Suppressor macrophage (primary cell): ENCODE data around the gene SIRT7.

Experiments used
- DNase-seq, 4 experiments: peaks; one replicate each; pipeline ENCODE4 v3.0.0-alpha.2; 2020 to 2022

The SIRT7 gene

DNA sequence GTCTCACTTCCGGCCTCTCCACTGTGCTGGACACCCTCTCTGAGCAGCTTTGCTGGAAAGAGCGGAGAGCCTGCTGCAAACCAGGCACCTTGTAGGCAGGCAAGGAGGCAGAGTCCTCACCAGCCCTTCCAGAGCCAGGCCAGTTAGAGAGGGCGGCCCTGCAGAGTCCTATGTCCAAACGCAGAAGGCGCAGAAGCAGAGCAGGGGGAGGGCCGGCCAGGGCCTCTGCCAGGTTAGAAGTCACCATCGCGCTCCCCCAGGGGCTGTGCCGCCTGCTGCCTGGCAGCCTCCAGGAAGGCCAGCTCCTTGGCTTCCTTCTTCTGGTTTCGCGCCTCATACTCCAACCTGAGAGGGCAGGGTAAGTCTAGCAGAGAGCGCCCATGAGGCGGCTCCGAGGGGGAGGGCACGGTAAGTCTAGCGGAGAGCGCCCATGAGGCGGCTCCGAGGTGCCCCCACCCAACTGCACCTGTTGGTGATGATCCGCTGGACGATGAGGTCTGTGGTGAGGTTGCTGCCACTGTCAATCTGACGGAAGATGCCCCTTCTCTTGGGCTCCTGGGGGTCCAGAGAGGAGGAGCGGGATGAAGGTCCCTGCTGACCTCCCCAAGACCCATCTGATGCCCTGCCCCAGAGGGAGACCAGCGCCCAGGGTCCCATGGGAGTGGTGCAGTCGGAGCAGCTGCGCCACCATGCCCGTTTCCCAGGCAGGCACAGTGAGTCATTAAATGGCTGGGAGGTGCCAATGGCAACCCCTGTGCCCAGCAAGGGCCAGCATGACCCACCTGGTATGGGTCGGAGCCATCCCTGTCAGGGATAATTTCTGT is 13.2 kb downstream of the SIRT7 start:
- no peak for DNase-seq

DNA sequence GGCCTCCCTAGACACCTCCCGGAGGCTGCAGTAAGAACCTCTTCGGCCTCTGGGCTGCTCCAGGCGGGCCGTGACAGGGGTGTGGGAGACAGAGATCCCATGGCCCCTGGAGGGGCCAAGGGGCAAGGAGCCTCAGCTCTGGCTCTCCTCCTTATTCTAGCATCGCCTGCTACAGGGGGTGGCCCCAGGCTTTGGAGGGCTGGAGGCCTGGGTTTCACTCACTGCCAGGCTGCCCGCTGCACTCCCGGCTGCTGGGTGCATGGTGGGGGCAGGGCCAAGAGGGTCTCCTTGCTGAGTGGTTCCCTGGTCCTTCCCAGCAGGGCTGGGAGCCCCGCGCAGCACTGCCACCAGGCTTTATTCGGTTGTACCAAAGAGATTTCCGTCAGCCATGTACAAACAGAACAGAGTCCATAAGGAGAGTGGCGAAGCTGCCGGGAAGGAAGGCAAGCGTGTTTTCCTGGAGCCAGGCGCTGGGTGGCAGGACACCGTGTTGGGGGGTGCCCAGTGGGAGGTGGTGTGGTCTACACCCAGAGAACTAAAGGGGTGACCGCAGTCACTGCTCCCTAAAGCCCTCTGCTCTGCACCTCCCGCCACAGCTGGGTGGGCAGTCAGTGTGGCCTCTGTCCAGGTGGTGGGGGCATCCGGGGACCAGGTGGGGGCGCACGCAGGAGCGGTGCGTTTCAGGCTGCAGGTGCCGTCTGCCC is 13.9 kb downstream of the SIRT7 start:
- no peak for DNase-seq

DNA sequence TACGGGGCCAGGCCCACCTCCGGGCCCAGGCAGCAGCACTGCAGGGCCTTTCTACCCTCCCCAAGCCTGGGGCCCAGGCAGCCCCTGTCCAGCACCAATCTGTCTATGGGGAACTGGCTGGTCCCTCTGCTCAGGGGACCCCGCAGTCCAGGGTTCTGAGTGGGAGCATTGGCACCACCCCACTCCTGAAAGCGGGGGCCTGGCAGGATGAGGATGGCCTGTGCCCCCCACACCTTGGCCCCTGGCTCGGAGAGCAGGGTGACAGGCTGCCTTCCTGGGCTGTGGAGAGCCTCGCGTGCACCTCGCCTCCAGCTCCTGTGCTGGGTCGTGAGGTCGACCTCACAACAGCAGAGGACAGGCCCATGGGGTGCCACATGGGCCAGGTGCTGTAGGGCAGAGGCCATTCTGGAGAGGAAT is 14.6 kb downstream of the SIRT7 start:
- DNase-seq = no peak

DNA sequence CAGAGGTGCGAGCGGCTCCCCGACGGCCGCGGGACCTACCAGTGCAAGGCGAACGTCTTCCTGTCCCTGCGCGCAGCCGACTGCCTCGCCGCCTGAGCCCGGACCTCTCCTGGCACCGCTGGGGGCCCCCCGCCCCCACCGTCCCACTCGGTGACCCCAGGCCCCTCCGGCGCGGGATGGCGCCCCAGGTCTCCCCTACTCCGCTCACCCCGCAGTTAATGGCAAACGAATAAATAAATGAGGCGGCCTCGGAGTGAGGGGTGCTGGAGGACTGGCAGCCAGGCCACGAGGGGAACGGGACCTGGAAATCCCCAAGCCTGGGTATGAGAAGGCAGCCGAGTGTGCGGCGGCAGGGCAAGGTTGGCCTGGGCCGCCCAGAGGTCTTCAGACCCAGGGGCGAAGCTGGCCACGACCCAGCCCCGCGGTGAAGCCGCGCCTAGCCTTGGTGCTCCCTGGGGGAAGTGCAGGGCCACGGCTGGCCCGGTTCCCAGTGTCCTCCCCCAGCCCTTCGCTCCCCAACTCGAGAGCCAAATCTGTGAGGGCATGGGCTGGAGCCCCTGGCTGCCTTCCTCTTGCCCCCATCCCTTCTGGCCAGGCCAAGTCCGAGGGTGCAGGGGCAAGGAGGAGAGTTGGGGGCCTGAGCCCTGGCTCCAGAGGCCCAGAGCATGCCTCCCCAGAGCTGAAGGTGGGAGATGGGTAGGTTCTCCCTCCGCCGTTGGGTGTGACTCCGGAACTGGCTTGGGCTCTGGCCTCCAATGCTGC is 15.1 kb downstream of the SIRT7 start:
- DNase-seq = no peak

GRCh38 chr17:81902023-81902652 is 15.8 kb downstream of the SIRT7 start, which contains the start of gene NPB:
NPB (plus strand) TSS chr17:81902238; CDS start chr17:81902278, 40 bp downstream.
- DNase-seq = peak; percentile 27 to 67 (median 44)

- DNase-seq = no peak
Observed at GRCh38 chr17:81901167-81902022, 16.6 kb downstream of the SIRT7 start.

DNA sequence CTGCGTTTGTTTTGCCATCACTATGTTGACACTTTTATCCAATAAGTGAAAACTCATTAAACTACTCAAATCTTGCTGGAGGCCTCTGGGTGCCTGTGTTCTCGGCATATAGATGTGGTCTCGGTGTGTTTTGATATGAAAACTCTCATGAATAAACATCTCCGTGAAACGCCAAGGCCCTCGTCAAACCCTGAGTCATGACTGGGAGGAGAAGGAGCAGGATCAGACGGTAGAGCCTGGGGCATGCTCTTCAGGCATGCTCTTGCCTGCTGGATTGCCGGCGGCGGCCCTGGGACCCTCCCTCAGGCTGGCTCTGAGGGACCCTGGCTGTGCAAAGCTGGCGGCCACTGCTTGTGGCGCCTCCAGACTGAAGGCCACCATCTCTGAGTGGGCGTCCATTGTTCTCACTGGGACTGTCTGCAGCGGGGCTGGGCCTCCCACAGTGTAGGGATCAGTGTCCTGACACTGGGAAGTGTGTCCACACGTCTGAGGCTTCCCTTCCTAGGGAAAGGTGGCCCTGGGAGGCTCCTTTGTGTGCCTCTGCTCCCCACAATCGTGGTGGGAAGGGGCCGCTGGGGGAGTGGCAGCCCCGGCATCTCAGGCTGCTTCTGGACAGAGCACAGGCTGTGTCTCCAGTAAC is 17.7 kb downstream of the SIRT7 start:
- DNase-seq = no peak

- no peak for DNase-seq
Observed at GRCh38 chr17:81899514-81900166, 18.3 kb downstream of the SIRT7 start.

- DNase-seq = no peak
Observed at GRCh38 chr17:81898885-81899284, 19.1 kb downstream of the SIRT7 start.

DNA sequence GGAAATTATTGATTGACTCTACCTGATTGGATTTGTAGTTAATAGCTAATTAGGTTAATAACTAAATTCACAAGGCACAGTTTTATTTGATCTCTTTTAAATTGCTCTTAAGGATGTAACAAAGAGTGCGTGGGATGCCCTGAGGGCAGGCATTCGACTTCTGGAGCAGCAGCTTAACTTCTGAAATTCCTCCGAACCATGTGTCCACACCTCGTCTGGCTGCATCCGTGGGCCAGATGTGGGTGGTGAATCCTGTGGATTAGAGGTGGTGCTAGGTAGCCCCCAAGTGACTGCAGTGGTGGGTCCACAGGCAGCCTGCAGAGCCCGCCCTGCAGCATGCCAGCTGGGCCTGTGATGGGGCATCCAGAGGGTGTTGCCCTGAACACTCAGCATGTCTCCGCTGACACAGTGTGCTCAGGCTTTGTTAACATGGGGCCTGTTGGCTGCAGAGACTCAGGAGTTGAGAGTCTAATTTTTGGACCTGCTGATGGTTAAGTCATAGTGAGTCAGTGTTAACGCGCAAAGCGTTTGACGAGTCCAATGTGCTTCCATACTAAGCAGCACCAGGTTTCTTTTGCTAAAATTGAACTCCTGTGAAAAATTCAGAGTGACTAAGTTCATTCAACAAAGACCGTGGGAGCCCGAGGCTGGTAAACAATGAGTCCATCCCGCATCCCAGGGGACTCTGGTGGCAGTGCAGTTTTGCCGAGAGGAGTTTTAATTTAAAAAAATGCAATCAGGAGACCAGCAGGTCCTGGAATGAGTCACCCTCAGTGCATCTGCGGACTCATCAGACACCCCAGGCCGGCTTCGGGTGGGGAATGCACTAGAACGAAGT is 19.7 kb downstream of the SIRT7 start:
- DNase-seq = no peak

GRCh38 chr17:81895400-81895799 is 22.6 kb downstream of the SIRT7 start:
- no peak for DNase-seq

GRCh38 chr17:81891303-81891552 is 26.7 kb downstream of the SIRT7 start:
- peak in 1 of 4 experiments; percentile 30 for DNase-seq

- DNase-seq = peak; percentile 64 to 80 (median 65)
Observed at GRCh38 chr17:81890447-81891302, 27.3 kb downstream of the SIRT7 start.

DNA sequence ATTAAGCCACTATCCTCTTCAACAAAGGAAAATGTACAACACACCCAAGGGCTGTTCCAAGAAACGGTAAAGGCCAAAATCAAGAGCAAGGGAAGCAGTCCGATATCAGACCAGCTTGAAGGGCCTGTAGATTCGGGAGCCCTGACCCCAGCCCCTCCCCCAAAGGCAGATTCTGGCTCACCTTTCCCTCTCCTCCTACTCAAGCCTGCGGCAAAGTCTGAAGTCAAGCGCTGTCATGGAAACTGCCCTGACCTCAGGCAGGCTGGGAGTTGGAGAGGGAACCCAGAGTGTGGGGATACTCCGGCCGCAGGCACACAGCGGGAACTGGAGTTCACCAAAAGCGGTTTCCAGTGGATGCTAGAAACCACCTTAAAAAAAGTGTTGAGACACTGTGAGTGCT is 28.4 kb downstream of the SIRT7 start:
- no peak for DNase-seq

DNA sequence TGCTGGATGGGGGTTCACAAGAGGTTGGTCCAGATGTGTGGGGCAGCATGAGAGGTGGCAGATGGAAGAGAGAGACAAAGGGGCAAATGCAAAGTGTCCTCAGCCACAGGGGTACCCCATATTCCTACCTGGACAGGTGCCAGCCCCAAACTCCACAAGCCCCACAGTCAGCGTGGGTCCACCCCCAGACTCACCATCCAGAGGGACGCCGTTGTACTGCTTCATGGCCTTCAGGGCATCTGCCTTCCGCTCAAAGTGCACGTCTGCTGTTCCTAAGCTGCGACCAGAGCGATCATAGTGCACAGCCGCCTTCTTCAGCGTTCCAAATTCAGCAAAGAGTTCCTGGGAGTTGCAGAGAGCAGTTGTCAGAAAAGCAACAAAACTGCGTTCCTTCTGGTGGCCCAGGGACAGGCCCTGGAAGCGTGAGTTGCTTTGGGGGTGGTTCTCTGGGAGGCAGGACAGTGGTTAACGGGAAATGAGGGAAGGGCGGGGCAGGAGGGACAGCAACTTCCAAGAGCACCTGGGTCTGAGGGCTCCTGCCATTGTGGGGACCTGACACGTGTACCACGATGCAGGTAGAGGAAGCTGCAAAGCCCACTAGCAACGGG is 28.9 kb downstream of the SIRT7 start:
- no peak for DNase-seq

GRCh38 chr17:81888105-81888987 is 29.6 kb downstream of the SIRT7 start:
- DNase-seq = no peak

DNA sequence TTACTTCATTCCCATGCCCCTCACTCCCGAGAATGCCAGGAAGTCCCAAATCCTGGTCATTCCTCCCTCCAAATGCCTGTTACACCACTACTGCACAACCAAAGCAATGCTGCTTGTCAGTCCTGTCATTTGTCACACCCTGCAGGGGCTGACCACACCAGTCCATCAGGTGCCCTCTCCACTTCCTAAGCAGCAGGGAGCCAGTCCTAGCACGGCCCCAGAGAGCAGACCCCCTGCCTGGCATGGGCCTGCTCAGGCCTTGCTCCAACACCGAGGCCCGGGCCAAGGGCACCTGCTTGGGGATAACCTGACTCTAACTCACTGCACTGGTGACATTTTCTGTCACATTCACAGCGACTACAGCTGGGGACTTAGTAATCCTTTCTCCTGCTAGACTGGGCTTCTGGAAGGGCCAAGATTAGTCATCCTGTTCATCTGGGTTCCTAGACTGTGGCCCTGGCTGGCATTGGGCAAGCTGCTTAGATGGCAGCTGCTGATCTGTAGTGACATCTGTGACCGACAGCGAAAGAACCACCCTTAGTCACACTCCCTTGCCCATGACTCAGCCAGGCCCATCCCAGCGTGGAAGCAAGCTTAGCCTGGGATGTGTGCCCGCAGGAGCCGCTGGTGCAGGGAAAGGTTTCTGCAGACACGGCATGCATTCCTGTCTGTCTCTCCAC is 32.0 kb downstream of the SIRT7 start:
- DNase-seq = peak; percentile 57 to 81 (median 72)
